Naive thymus-derived CD4-positive, alpha-beta T cell (primary cell): ENCODE results near the gene BTBD6. TPM values are rescaled to one million over a fixed set of nuclear protein-coding genes. Genes with fewer than 3 reads are reported as not detected.

ENCODE experiments used
- polyA plus RNA-seq, 2 donors: library from polyadenylated mRNA; unstranded; fragments of 300-500 nt; fragmentation: Illumina TruSeq; gene quantifications; one replicate each; pipeline ENCODE4 v1.2.3, GENCODE V29; 2021
- total RNA-seq, 6 experiments: library from RNA in 5 of 6; stranded (reverse) in 5 of 6; gene quantifications; 1 replicate in 5 of 6; 2 replicates in 1 of 6; pipeline ENCODE4 v1.2.3 and lab custom pipeline; 2021 to 2026

BTBD6 gene
- total and polyA plus RNA-seq, 7 experiments from 2014 or later, result 4.0 to 43.0 (median 31.1) TPM

Other genes starting within 250 kb of the BTBD6 start
- gene CDCA4, start 227.4 kb upstream of the BTBD6 start, total RNA-seq, result 10 to 100 TPM; 12.7 to 47.8 (median 14.0) TPM
- 10 to 100 TPM in 1 of 2 donors, 1 to 10 TPM in 1; 8.0 to 12.1 TPM for gene CDCA4, start 227.4 kb upstream of the BTBD6 start, polyA plus RNA-seq
- 10 to 100 TPM; 37.8 to 58.7 (median 45.2) TPM for gene GPR132, start 183.1 kb upstream of the BTBD6 start, total RNA-seq
- 10 to 100 TPM in 1 of 2 donors, 1 to 10 TPM in 1; 9.3 to 40.2 TPM for gene GPR132, start 183.1 kb upstream of the BTBD6 start, polyA plus RNA-seq
- 1 to 10 TPM in 3 of 5 experiments, under 1 TPM in 2; 0.27 to 5.7 (median 2.2) TPM for gene JAG2, start 79.8 kb upstream of the BTBD6 start, total RNA-seq
- gene JAG2, start 79.8 kb upstream of the BTBD6 start, polyA plus RNA-seq, result under 1 TPM in 1 of 2 donors, not detected in 1; 0.21 TPM
- 10 to 100 TPM; 17.3 to 29.6 (median 20.6) TPM for gene NUDT14, start 67.2 kb upstream of the BTBD6 start, total RNA-seq
- 10 to 100 TPM; 17.4 to 20.1 TPM for gene NUDT14, start 67.2 kb upstream of the BTBD6 start, polyA plus RNA-seq
- gene BRF1, start 52.5 kb downstream of the BTBD6 start, total RNA-seq, result 10 to 100 TPM; 49.8 to 75.7 (median 61.4) TPM
- gene BRF1, start 52.5 kb downstream of the BTBD6 start, polyA plus RNA-seq, result 10 to 100 TPM in 1 of 2 donors, 1 to 10 TPM in 1; 7.1 to 11.9 TPM
- gene PACS2, start 66.2 kb downstream of the BTBD6 start, total RNA-seq, result 10 to 100 TPM; 33.9 to 75.4 (median 72.3) TPM
- gene PACS2, start 66.2 kb downstream of the BTBD6 start, polyA plus RNA-seq, result 1 to 10 TPM; 1.5 to 4.5 TPM
- 10 to 100 TPM in 1 of 5 experiments, 1 to 10 TPM in 4; 1.4 to 10.5 (median 6.5) TPM for gene TEX22, start 150.0 kb downstream of the BTBD6 start, total RNA-seq
- under 1 TPM; 0.21 to 0.25 TPM for gene TEX22, start 150.0 kb downstream of the BTBD6 start, polyA plus RNA-seq
- gene MTA1, start 171.3 kb downstream of the BTBD6 start, total RNA-seq, result 100 to 1,000 TPM; 117 to 132 (median 125) TPM
- gene MTA1, start 171.3 kb downstream of the BTBD6 start, polyA plus RNA-seq, result 1 to 10 TPM; 2.8 to 5.2 TPM
- gene CRIP2, start 226.3 kb downstream of the BTBD6 start, total RNA-seq, result 10 to 100 TPM in 2 of 5 experiments, 1 to 10 TPM in 2, under 1 TPM in 1; 0.65 to 55.4 (median 6.6) TPM
- 100 to 1,000 TPM in 1 of 2 donors, 10 to 100 TPM in 1; 69.1 to 180 TPM for gene CRIP2, start 226.3 kb downstream of the BTBD6 start, polyA plus RNA-seq
- 100 to 1,000 TPM in 4 of 5 experiments, 10 to 100 TPM in 1; 94.4 to 517 (median 192) TPM for gene CRIP1, start 238.4 kb downstream of the BTBD6 start, total RNA-seq
- gene CRIP1, start 238.4 kb downstream of the BTBD6 start, polyA plus RNA-seq, result 100 to 1,000 TPM; 463 to 787 TPM
- 100 to 1,000 TPM in 1 of 5 experiments, 10 to 100 TPM in 4; 19.7 to 294 (median 31.3) TPM for gene TEDC1, start 242.7 kb downstream of the BTBD6 start, total RNA-seq
- 10 to 100 TPM; 10.4 to 14.9 TPM for gene TEDC1, start 242.7 kb downstream of the BTBD6 start, polyA plus RNA-seq